ENCODE results near the gene TM2D3.
"Not testable (repeated sequence)": the region's sequence is repeated elsewhere in the genome, so short reads cannot be mapped to it uniquely, and the experiment has no call there.

TM2D3 gene

GRCh38 chr15:101633356-101633755, 18.8 kb downstream of the TM2D3 start:
- H3K27ac ChIP-seq: no peak overlapping the region
- no peak overlapping the region for H3K4me3 ChIP-seq

- H3K27ac ChIP-seq, H3K4me3 ChIP-seq: not testable (repeated sequence)
Observed at GRCh38 chr15:101626729-101627128, 25.5 kb downstream of the TM2D3 start.

- Histone ChIP-seq H3K27ac (no peak overlapping the region), H3K4me3 (no peak overlapping the region)
Observed at GRCh38 chr15:101625980-101626379, 26.2 kb downstream of the TM2D3 start.

- H3K27ac ChIP-seq: no peak overlapping the region
- no peak overlapping the region for H3K4me3 ChIP-seq
Observed at GRCh38 chr15:101625184-101625583, 27.0 kb downstream of the TM2D3 start.

GRCh38 chr15:101623367-101624304, 28.5 kb downstream of the TM2D3 start:
- H3K27ac ChIP-seq: no peak overlapping the region
- no peak overlapping the region for H3K4me3 ChIP-seq

GRCh38 chr15:101621961-101622360, 30.2 kb downstream of the TM2D3 start:
- Histone ChIP-seq H3K27ac (no peak overlapping the region), H3K4me3 (no peak overlapping the region)

- Histone ChIP-seq H3K4me3 (no peak overlapping the region), H3K27ac (peak overlapping the region in 1 of 21 experiments; percentile 22)
Observed at GRCh38 chr15:101620671-101621070, 31.5 kb downstream of the TM2D3 start.

- Histone ChIP-seq H3K27ac (no peak overlapping the region), H3K4me3 (no peak overlapping the region)
Observed at GRCh38 chr15:101619615-101619865, 32.6 kb downstream of the TM2D3 start.

GRCh38 chr15:101618851-101619614, 33.1 kb downstream of the TM2D3 start:
- no peak overlapping the region for H3K4me3 ChIP-seq

GRCh38 chr15:101618076-101618475, 34.1 kb downstream of the TM2D3 start:
- no peak overlapping the region for H3K27ac ChIP-seq
- no peak overlapping the region for H3K4me3 ChIP-seq

More at GRCh38 chr15:101618851-101619614, 33.1 kb downstream of the TM2D3 start:
- no peak overlapping the region for H3K27ac ChIP-seq

- H3K27ac ChIP-seq: no peak overlapping the region
Observed at GRCh38 chr15:101617390-101617965, 34.7 kb downstream of the TM2D3 start.

GRCh38 chr15:101615986-101616848, 36.0 kb downstream of the TM2D3 start:
- Histone ChIP-seq H3K27ac (peak overlapping the region in 9 of 21 experiments; percentile 5 to 79 (median 47)), H3K4me3 (no peak overlapping the region)

More at GRCh38 chr15:101617390-101617965, 34.7 kb downstream of the TM2D3 start:
- H3K4me3 ChIP-seq: no peak overlapping the region

GRCh38 chr15:101615414-101615985, 36.7 kb downstream of the TM2D3 start:
- no peak overlapping the region for H3K4me3 ChIP-seq
- peak overlapping the region in 10 of 21 experiments; percentile 5 to 79 (median 46) for H3K27ac ChIP-seq

- H3K27ac ChIP-seq: peak overlapping the region in 5 of 21 experiments; percentile 6 to 79 (median 74)
Observed at GRCh38 chr15:101614761-101615160, 37.4 kb downstream of the TM2D3 start.

GRCh38 chr15:101614001-101614585, 38.1 kb downstream of the TM2D3 start:
- Histone ChIP-seq H3K4me3 (no peak overlapping the region), H3K27ac (no peak overlapping the region)

More at GRCh38 chr15:101614761-101615160, 37.4 kb downstream of the TM2D3 start:
- no peak overlapping the region for H3K4me3 ChIP-seq

GRCh38 chr15:101613130-101614000, 38.8 kb downstream of the TM2D3 start:
- Histone ChIP-seq H3K27ac (no peak overlapping the region), H3K4me3 (no peak overlapping the region)

- no peak overlapping the region for H3K4me3 ChIP-seq
- no peak overlapping the region for H3K27ac ChIP-seq
Observed at GRCh38 chr15:101612676-101613075, 39.5 kb downstream of the TM2D3 start.

All from skin epidermis (tissue), 12 donors.